DMS153 (cell line): ENCODE measurements around the gene FAT4.
A peak's percentile ranks its signal among the peaks of the same experiment; 100 is the strongest.

Experiments
- DNase-seq: peaks from one replicate; lab custom pipeline; 2025; lab: John Stamatoyannopoulos, UW

FAT4 gene

DNA sequence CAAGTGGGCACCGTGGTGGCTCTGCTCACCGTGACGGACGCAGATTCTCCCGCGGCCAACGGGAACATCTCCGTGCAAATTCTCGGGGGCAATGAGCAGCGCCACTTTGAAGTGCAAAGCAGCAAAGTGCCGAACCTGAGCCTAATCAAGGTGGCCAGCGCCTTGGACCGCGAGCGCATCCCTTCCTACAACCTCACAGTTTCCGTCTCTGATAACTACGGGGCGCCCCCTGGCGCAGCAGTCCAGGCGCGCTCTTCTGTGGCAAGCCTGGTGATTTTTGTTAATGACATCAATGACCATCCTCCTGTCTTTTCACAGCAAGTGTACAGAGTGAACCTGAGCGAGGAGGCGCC lies 2.7 kb downstream of the FAT4 start:
- peak; percentile 53 for DNase-seq

- no peak for DNase-seq
Measured at GRCh38 chr4:125319311-125319710, 4.6 kb downstream of the FAT4 start.

GRCh38 chr4:125321709-125322365 lies 7.1 kb downstream of the FAT4 start:
- DNase-seq, result no peak

DNA sequence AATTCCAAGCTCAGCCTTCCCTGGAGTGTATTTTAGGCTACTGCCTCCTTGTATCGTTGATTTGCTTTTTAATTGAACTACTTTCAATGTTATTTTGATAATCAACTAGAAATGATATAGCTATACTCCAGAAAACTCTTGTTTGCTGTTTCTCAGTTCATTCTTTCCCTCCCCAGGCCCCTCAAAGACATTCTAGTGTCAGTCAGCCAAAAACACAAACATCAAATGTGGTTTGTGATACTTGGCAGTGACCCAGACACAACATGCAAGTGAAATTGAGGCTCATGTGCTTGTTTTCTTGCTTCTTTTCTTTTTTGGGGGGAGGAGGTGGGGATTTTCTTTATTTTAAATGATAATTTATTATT lies 7.6 kb downstream of the FAT4 start:
- DNase-seq, result no peak

- DNase-seq, result no peak
Measured at GRCh38 chr4:125323654-125324053, 8.9 kb downstream of the FAT4 start.

GRCh38 chr4:125325733-125326132 lies 11.0 kb downstream of the FAT4 start:
- no peak for DNase-seq

GRCh38 chr4:125331116-125331515 lies 16.4 kb downstream of the FAT4 start:
- DNase-seq, result no peak

- DNase-seq, result no peak
Measured at GRCh38 chr4:125334926-125335325, 20.2 kb downstream of the FAT4 start.

- DNase-seq, result no peak
Measured at GRCh38 chr4:125338814-125339213, 24.1 kb downstream of the FAT4 start.

DNA sequence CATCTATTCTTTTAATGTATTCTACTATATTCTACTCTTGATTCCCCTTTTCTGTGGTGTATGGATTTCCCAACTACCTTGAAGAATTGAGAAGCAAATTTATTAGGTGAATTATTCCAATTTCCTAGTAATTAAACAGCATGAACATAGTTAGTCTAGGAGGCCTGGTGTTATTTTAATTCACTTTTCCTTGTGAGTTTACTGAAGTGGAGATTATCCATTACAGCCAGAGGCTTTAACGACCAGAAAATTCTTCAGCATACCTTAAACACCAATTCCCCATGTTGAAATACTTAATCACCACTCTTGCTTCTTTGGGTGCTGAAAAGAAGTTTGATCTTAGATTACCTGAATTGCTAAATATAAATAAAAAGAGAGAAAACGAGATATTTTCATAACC lies 29.4 kb downstream of the FAT4 start:
- DNase-seq, result no peak

DNA sequence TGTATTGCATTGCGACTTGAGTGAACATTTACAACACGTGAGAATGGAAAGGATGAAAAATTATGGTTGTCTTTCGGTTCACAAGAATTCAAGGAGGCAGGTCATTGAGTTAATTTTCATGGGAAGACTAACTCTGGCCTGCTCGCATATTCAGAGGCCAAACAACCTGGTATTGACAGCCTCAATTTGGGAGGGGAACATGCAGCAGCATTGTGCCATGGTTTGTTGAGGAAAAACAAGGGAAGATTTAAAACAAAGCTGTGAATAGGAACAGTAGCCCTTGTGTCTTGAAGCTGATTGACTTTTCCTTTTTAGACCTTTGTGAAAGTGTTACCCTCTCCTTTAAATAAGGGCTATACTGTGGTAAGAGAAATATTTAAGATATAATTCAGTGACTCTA lies 31.9 kb downstream of the FAT4 start:
- DNase-seq, result no peak

GRCh38 chr4:125350470-125351135 lies 35.8 kb downstream of the FAT4 start:
- DNase-seq, result no peak

GRCh38 chr4:125352521-125352920 lies 37.8 kb downstream of the FAT4 start:
- no peak for DNase-seq

DNA sequence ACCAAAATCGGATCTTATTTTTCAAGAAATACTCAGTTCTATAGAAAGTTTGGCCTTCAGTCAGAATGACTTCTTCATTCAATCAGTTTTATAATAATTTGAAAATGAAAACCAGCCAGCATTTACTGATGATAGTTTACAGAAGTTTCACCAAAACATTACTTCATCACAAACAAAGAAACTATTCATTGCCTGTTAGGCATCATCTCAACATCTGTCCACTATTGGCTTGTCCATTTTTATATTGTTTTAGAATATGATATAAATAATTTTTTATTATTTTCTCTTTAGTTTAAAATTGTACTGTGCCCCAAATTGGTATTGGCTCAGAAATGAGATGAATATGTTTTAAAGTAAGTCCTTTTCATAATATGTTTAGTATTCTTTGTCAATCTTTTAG lies 38.4 kb downstream of the FAT4 start:
- DNase-seq, result no peak

GRCh38 chr4:125355791-125356190 lies 41.0 kb downstream of the FAT4 start:
- DNase-seq, result no peak

GRCh38 chr4:125357675-125358074 lies 42.9 kb downstream of the FAT4 start:
- DNase-seq, result no peak

GRCh38 chr4:125358453-125358852 lies 43.7 kb downstream of the FAT4 start:
- no peak for DNase-seq

DNA sequence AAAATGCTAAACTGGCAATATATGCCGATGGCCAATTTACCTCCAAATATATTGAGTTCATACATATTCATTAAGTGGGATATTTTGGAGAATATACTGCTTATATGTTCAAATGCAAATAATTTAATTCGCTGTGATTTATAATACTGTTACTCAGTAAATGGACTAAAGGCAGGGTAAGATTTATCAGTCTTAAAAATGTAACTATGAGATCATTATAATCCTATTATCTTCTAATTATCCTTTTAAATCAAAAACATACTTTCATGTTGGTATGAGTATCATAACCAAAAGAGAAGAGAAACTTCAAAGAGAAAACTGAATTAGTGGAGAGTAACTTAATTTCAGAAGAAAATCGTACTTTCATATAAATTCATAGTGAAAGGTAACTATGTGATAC lies 44.6 kb downstream of the FAT4 start:
- DNase-seq, result no peak

DNA sequence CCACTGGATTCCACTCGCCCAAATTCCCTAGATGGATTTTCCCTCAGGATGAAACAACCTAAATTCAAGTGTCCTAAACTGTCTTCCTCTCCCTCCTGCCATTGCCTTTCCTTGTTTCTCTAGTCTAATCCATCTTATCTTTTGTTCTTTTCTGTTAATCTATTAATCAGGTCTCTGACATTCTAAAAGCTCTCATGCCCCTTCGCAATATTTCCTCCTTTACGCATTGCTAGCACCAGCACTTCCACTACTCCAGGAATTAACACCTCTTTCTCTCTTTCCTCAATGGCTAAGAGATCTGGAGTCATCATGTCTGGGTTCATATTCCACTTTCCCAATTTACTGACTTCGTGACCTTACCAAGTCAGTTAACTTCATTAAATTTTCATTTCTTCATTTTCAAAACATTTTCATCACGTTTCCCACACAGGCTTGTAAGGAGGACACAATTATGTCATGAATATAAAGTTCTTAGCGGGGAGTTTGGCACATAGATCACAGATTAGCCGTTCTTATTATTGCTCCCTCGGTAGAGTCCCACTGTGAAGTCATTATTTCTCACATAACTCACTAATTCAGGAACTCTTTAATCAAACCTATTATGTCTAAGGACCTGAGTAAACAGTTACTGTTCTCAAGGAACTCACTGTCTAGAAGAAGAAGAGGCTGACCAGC lies 45.3 kb downstream of the FAT4 start:
- DNase-seq, result no peak

GRCh38 chr4:125360727-125361126 lies 46.0 kb downstream of the FAT4 start:
- no peak for DNase-seq
